Measurements from ENCODE around the gene AGBL2. TPM values are rescaled to one million over a fixed set of nuclear protein-coding genes. Genes with fewer than 3 reads are reported as not detected.
A peak's percentile ranks its signal among the peaks of the same experiment; 100 is the strongest.
"Not testable (repeated sequence)": the region's sequence is repeated elsewhere in the genome, so short reads cannot be mapped to it uniquely, and the experiment has no call there.

AGBL2 gene
- total RNA-seq, 1 donor from 2014 or later: 0.67 TPM

GRCh38 chr11:47688991-47689390, 26.2 kb downstream of the AGBL2 start:
- no peak for DNase-seq (ENCODE audit: low read depth)

GRCh38 chr11:47688111-47688510, 27.1 kb downstream of the AGBL2 start:
- DNase-seq (ENCODE audit: low read depth): no peak

GRCh38 chr11:47686704-47687103, 28.5 kb downstream of the AGBL2 start:
- DNase-seq (ENCODE audit: low read depth): not testable (repeated sequence)

GRCh38 chr11:47686151-47686550, 29.0 kb downstream of the AGBL2 start:
- no peak for DNase-seq (ENCODE audit: low read depth)

GRCh38 chr11:47675851-47676250, 39.3 kb downstream of the AGBL2 start:
- DNase-seq (ENCODE audit: low read depth): no peak

GRCh38 chr11:47672283-47672730, 42.9 kb downstream of the AGBL2 start:
- no peak for DNase-seq (ENCODE audit: low read depth)

- no peak for DNase-seq (ENCODE audit: low read depth)
Observed at GRCh38 chr11:47669856-47670255, 45.3 kb downstream of the AGBL2 start.

- DNase-seq (ENCODE audit: low read depth): no peak
Observed at GRCh38 chr11:47668665-47669064, 46.5 kb downstream of the AGBL2 start.

GRCh38 chr11:47667555-47667954, 47.6 kb downstream of the AGBL2 start:
- no peak for DNase-seq (ENCODE audit: low read depth)

- DNase-seq (ENCODE audit: low read depth): peak; percentile 87
Observed at GRCh38 chr11:47667135-47667534, 48.0 kb downstream of the AGBL2 start.

- not testable (repeated sequence) for DNase-seq (ENCODE audit: low read depth)
Observed at GRCh38 chr11:47664936-47665335, 50.2 kb downstream of the AGBL2 start.

GRCh38 chr11:47661245-47661644, 53.9 kb downstream of the AGBL2 start:
- no peak for DNase-seq (ENCODE audit: low read depth)

- no peak for DNase-seq (ENCODE audit: low read depth)
Observed at GRCh38 chr11:47659276-47659675, 55.9 kb downstream of the AGBL2 start.

GRCh38 chr11:47656260-47656885, 58.8 kb downstream of the AGBL2 start:
- no peak for DNase-seq (ENCODE audit: low read depth)

- no peak for DNase-seq (ENCODE audit: low read depth)
Observed at GRCh38 chr11:47651818-47652469, 63.2 kb downstream of the AGBL2 start.

- no peak for DNase-seq (ENCODE audit: low read depth)
Observed at GRCh38 chr11:47649276-47649675, 65.9 kb downstream of the AGBL2 start.

GRCh38 chr11:47646019-47646418, 69.2 kb downstream of the AGBL2 start:
- no peak for DNase-seq (ENCODE audit: low read depth)

GRCh38 chr11:47645500-47645899, 69.7 kb downstream of the AGBL2 start:
- no peak for DNase-seq (ENCODE audit: low read depth)

GRCh38 chr11:47642099-47642855, 72.9 kb downstream of the AGBL2 start, which contains the start of gene MTCH2:
Gene MTCH2 (minus strand): TSS chr11:47642559. CDS start chr11:47642465, 94 bp downstream.
- peak; percentile 98 for DNase-seq (ENCODE audit: low read depth)

- DNase-seq (ENCODE audit: low read depth): peak; percentile 11
Observed at GRCh38 chr11:47641600-47642098, 73.5 kb downstream of the AGBL2 start.

- DNase-seq (ENCODE audit: low read depth): not testable (repeated sequence)
Observed at GRCh38 chr11:47640506-47640905, 74.7 kb downstream of the AGBL2 start.

GRCh38 chr11:47636331-47636730, 78.8 kb downstream of the AGBL2 start:
- not testable (repeated sequence) for DNase-seq (ENCODE audit: low read depth)

Measured in myocyte (in vitro differentiated cells).